H9 (cell line): ENCODE data around the gene LARGE1. TPM values are rescaled to one million over a fixed set of nuclear protein-coding genes. Genes with fewer than 3 reads are reported as not detected.

Experiments used
- DNase-seq: peaks from one replicate; pipeline ENCODE4 v3.0.0-alpha.2; 2017
- H2AFZ ChIP-seq: one replicate; pipeline ENCODE4 v1.6.1; 2013; ENCODE audit warnings: mild to moderate bottlenecking, low read length, control low read depth, moderate library complexity
- H2AK5ac ChIP-seq: 2 replicates; pipeline ENCODE4 v1.6.1; 2013; ENCODE audit warnings: low read length, control low read depth, mixed read lengths; ENCODE audit not compliant: insufficient read length
- H2BK120ac ChIP-seq: one replicate; pipeline ENCODE4 v1.6.1; 2013; ENCODE audit warnings: low read depth, mild to moderate bottlenecking, low read length, control low read depth, inconsistent platforms; ENCODE audit not compliant: poor library complexity, severe bottlenecking
- H2BK12ac ChIP-seq: 2 replicates; pipeline ENCODE4 v1.6.1; 2013; ENCODE audit warnings: low read length, control low read depth, mixed read lengths, low read depth; ENCODE audit not compliant: insufficient read length
- H2BK15ac ChIP-seq: 2 replicates; pipeline ENCODE4 v1.6.1; 2013; ENCODE audit warnings: low read depth, low read length, control low read depth
- H2BK20ac ChIP-seq: one replicate; pipeline ENCODE4 v1.6.1; 2013; ENCODE audit warnings: low read depth, mild to moderate bottlenecking, low read length, control low read depth, inconsistent platforms; ENCODE audit not compliant: poor library complexity, severe bottlenecking
- H2BK5ac ChIP-seq: 2 replicates; pipeline ENCODE4 v1.6.1; 2013; ENCODE audit warnings: low read length, control low read depth, mixed read lengths; ENCODE audit not compliant: insufficient read length
- H3K14ac ChIP-seq: 2 replicates; pipeline ENCODE4 v1.6.1; 2013; ENCODE audit warnings: low read length, control low read depth; ENCODE audit not compliant: insufficient read depth
- H3K18ac ChIP-seq: 2 replicates; pipeline ENCODE4 v1.6.1; 2013; ENCODE audit warnings: low read depth, mild to moderate bottlenecking, mixed read lengths, low read length, control low read depth; ENCODE audit not compliant: insufficient read length
- H3K23ac ChIP-seq: 2 replicates; pipeline ENCODE4 v1.6.1; 2013; ENCODE audit warnings: low read length, control low read depth, mixed read lengths, low read depth; ENCODE audit not compliant: insufficient read length
- H3K23me2 ChIP-seq: 2 replicates; pipeline ENCODE4 v1.6.1; 2013; ENCODE audit warnings: low read depth, mild to moderate bottlenecking, mixed read lengths, low read length, control low read depth; ENCODE audit not compliant: insufficient read length, poor library complexity, severe bottlenecking
- H3K27ac ChIP-seq: 2 replicates; pipeline ENCODE4 v1.5.1; 2013; ENCODE audit warnings: low read length, control low read depth, mixed read lengths, low read depth; ENCODE audit not compliant: insufficient read length
- H3K27me3 ChIP-seq: 2 replicates; pipeline ENCODE4 v1.6.1; 2013; ENCODE audit warnings: low read length, control low read depth, inconsistent platforms; ENCODE audit not compliant: insufficient read depth
- H3K4ac ChIP-seq: 2 replicates; pipeline ENCODE4 v1.6.1; 2013; ENCODE audit warnings: low read depth, mild to moderate bottlenecking, control low read depth, inconsistent platforms, low read length, moderate library complexity
- H3K4me1 ChIP-seq: 2 replicates; pipeline ENCODE4 v1.6.1; 2013; ENCODE audit warnings: low read length, control low read depth, inconsistent platforms; ENCODE audit not compliant: insufficient read depth
- H3K4me2 ChIP-seq: 2 replicates; pipeline ENCODE4 v1.6.1; 2013; ENCODE audit warnings: low read length, control low read depth, mixed read lengths; ENCODE audit not compliant: insufficient read length, insufficient read depth
- H3K56ac ChIP-seq: 2 replicates; pipeline ENCODE4 v1.6.1; 2013; ENCODE audit warnings: low read depth, mild to moderate bottlenecking, mixed read lengths, low read length, control low read depth; ENCODE audit not compliant: insufficient read length
- H3K79me1 ChIP-seq: 2 replicates; pipeline ENCODE4 v1.6.1; 2013; ENCODE audit warnings: low read depth, mild to moderate bottlenecking, moderate library complexity, low read length, control low read depth, inconsistent platforms; ENCODE audit not compliant: insufficient read depth, poor library complexity, severe bottlenecking
- H3K79me2 ChIP-seq: 2 replicates; pipeline ENCODE4 v1.6.1; 2013; ENCODE audit warnings: low read length, control low read depth, inconsistent platforms; ENCODE audit not compliant: insufficient read depth
- H3K9ac ChIP-seq: 2 replicates; pipeline ENCODE4 v1.6.1; 2013; ENCODE audit warnings: low read length, control low read depth, mixed read lengths; ENCODE audit not compliant: insufficient read length; ENCODE audit errors: extremely low read depth
- H3K9me3 ChIP-seq: one replicate; pipeline ENCODE4 v1.6.1; 2013; ENCODE audit warnings: low read depth, low read length, inconsistent platforms; ENCODE audit not compliant: control insufficient read depth
- H3T11ph ChIP-seq: one replicate; pipeline ENCODE4 v1.6.1; 2013; ENCODE audit warnings: mild to moderate bottlenecking, low read length, control low read depth, inconsistent platforms
- H4K20me1 ChIP-seq: one replicate; pipeline ENCODE4 v1.6.1; 2013; ENCODE audit not compliant: control insufficient read depth, insufficient read length, insufficient read depth
- H4K5ac ChIP-seq: 2 replicates; pipeline ENCODE4 v1.6.1; 2013; ENCODE audit warnings: low read depth, mild to moderate bottlenecking, mixed read lengths, low read length, control low read depth; ENCODE audit not compliant: insufficient read length
- H4K8ac ChIP-seq: replicated peaks from 2 replicates; pipeline ENCODE4 v1.6.1; 2013; ENCODE audit warnings: low read length, control low read depth, mixed read lengths, low read depth; ENCODE audit not compliant: insufficient read length
- H4K91ac ChIP-seq: 2 replicates; pipeline ENCODE4 v1.6.1; 2013; ENCODE audit warnings: low read depth, mild to moderate bottlenecking, moderate library complexity, mixed read lengths, low read length, control low read depth; ENCODE audit not compliant: insufficient read length
- H3K27ac Mint-ChIP-seq, 3 experiments: 2 replicates in 2 of 3; 3 replicates in 1 of 3; pipeline ENCODE4 v1.8.0; 2020 to 2021; ENCODE audit warnings: mixed read lengths in 3 of 3, mild to moderate bottlenecking in 1 of 3, moderate library complexity in 1 of 3
- H3K27me3 Mint-ChIP-seq: 2 replicates; pipeline ENCODE4 v1.8.0; 2021; ENCODE audit warnings: low read depth, mild to moderate bottlenecking, moderate library complexity, mixed read lengths
- H3K36me3 Mint-ChIP-seq, 3 experiments: 2 replicates in 2 of 3; 3 replicates in 1 of 3; pipeline ENCODE4 v1.8.0; 2020 to 2021; ENCODE audit warnings: low read depth in 3 of 3, mixed read lengths in 3 of 3; ENCODE audit not compliant: insufficient read depth in 1 of 3
- H3K4me1 Mint-ChIP-seq, 2 experiments: 2 replicates each; pipeline ENCODE4 v1.8.0; 2020; ENCODE audit warnings: mixed read lengths in 2 of 2
- H3K4me3 Mint-ChIP-seq, 2 experiments: 2 replicates in 1 of 2; 3 replicates in 1 of 2; pipeline ENCODE4 v1.8.0; 2020 to 2021; ENCODE audit warnings: mild to moderate bottlenecking in 2 of 2, mixed read lengths in 2 of 2, moderate library complexity in 1 of 2
- H3K9me3 Mint-ChIP-seq, 2 experiments: 2 replicates in 1 of 2; 3 replicates in 1 of 2; pipeline ENCODE4 v1.8.0; 2020; ENCODE audit warnings: mild to moderate bottlenecking in 2 of 2, mixed read lengths in 2 of 2, moderate library complexity in 1 of 2
- WGBS: extraction: QIAGEN DNeasy Blood & Tissue Kit; methylation state at CpG from one replicate; pipeline ENCODE4 v1.1.7; 2013; ENCODE audit warnings: missing lambda C conversion rate, low lambda C conversion rate, mixed read lengths; ENCODE audit not compliant: insufficient read length; ENCODE audit errors: extremely low coverage; 5-methylcytosine and 5-hydroxymethylcytosine counted together
- total RNA-seq: library from RNA; stranded (reverse); gene quantifications from 2 replicates; pipeline ENCODE4 v1.2.1, GENCODE V29; 2021
- TF ChIP-seq, protein P1 (sequence below): fragments of 200-600 bp; sonication (generic); conservative IDR thresholded peaks from 3 replicates; pipeline ENCODE4 v1.8.0; 2021; ENCODE audit warnings: antibody characterized with exemption, mild to moderate bottlenecking

The LARGE1 gene
- total RNA-seq, 1 experiment from 2014 or later: 43.5 TPM

- Histone ChIP-seq H3K9me3 (no peaks in the 10 kb centered on the region), H4K5ac (no peak overlapping the region), H2BK120ac (no peak overlapping the region), H3K27me3 (no peaks in the 10 kb centered on the region), H4K91ac (no peak overlapping the region), H4K20me1 (no peaks in the 10 kb centered on the region), H3T11ph (no peak overlapping the region), H2AK5ac (no peak overlapping the region), H3K14ac (no peak overlapping the region), H2BK20ac (no peak overlapping the region), H3K9ac (no peak overlapping the region), H2BK5ac (no peak overlapping the region), H3K79me1 (peaks cover 9% of the 10 kb centered on the region), H3K4me1 (peaks cover 2% of the 10 kb centered on the region; the same call in 1 of the 2 replicates), H3K4me2 (no peak overlapping the region), H2BK15ac (no peak overlapping the region), H3K79me2 (peaks cover 5% of the 10 kb centered on the region; the same call in 1 of the 2 replicates), H3K27ac (no peak overlapping the region), H4K8ac (no peak overlapping the region), H2AFZ (no peak overlapping the region), H3K23ac (no peak overlapping the region), H2BK12ac (no peak overlapping the region), H3K4ac (no peak overlapping the region), H3K56ac (no peak overlapping the region), H3K23me2 (no peaks in the 10 kb centered on the region), H3K18ac (no peak overlapping the region)
- H3K27me3 Mint-ChIP-seq: no peaks in the 10 kb centered on the region
- TF ChIP-seq, protein P1, sequence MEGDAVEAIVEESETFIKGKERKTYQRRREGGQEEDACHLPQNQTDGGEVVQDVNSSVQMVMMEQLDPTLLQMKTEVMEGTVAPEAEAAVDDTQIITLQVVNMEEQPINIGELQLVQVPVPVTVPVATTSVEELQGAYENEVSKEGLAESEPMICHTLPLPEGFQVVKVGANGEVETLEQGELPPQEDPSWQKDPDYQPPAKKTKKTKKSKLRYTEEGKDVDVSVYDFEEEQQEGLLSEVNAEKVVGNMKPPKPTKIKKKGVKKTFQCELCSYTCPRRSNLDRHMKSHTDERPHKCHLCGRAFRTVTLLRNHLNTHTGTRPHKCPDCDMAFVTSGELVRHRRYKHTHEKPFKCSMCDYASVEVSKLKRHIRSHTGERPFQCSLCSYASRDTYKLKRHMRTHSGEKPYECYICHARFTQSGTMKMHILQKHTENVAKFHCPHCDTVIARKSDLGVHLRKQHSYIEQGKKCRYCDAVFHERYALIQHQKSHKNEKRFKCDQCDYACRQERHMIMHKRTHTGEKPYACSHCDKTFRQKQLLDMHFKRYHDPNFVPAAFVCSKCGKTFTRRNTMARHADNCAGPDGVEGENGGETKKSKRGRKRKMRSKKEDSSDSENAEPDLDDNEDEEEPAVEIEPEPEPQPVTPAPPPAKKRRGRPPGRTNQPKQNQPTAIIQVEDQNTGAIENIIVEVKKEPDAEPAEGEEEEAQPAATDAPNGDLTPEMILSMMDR: no peak
- no peak overlapping the region for H3K27ac Mint-ChIP-seq
- no CpG with 5 or more reads among the region's 2 CpGs for WGBS
- no peak for DNase-seq
- H3K9me3 Mint-ChIP-seq: peaks cover 0 to 2% of the 10 kb centered on the region in 2 experiments; a peak in 2 of 5 replicates
- H3K4me1 Mint-ChIP-seq: peaks cover 5 to 10% of the 10 kb centered on the region in 2 experiments
- no peak overlapping the region for H3K4me3 Mint-ChIP-seq
- H3K36me3 Mint-ChIP-seq: peaks cover 0 to 5% (median 4%) of the 10 kb centered on the region in 3 experiments; a peak in 3 of 7 replicates
These were observed 237.3 kb downstream of the LARGE1 start for GRCh38 chr22:33682927-33683326.
